Spleen (tissue), 7 donors: ENCODE data around the gene TMEM163.

Source experiments
- CTCF ChIP-seq, 11 experiments: fragments of 200-600 bp in 7 of 11; fragments of 450-650 bp in 4 of 11; sonication (generic) in 4 of 11; IDR thresholded peaks in 8 of 11; conservative IDR thresholded peaks in 3 of 11; 1 replicate in 7 of 11; 2 replicates in 4 of 11; pipeline versions ENCODE4 v1.4.0 to v1.8.0; 2016 to 2021; ENCODE audit warnings: antibody characterized with exemption in 11 of 11, inconsistent platforms in 4 of 11, mild to moderate bottlenecking in 1 of 11
- POLR2A ChIP-seq, 3 donors: fragments of 450-650 bp; IDR thresholded peaks; one replicate each; pipeline ENCODE4 v1.5.1; 2017; ENCODE audit warnings: antibody characterized with exemption in 3 of 3, mild to moderate bottlenecking in 1 of 3
- donor health status: DM: no; HTN: no; CAD: no; lungs with moderate emphysema.
- donor health status: DM: no; HTN: no; CAD: no.
- donor health status: DM: no; HTN: no; CAD: no.

DNA sequence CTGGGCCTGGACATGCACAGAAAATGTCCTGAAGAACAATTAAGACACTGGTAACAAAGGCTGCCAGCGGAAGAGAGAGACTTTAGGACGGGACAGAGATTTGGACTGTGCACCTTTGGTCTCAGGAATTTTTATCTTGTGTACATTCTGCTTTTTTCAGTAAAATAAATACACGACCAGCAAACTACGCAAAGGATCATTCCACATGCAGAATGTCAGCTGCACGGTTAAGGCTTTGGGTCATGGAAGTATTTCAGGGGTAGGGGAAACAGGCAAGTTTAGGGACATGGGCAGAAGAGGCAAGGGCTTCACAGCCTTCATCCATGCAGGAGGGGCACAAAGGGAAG lies 11.5 kb downstream of the TMEM163 start:
- TF ChIP-seq CTCF (IDR thresholded peaks at IDR 0.05 in 8 of 11, conservative IDR thresholded peaks at IDR 0.05 in 3 of 11) (no peak), POLR2A (IDR thresholded peaks at IDR 0.05) (no peak)
